DOHH2 (cell line): Measurements from ENCODE around the gene DDX43.

ENCODE experiments used
- H3F3A ChIP-seq: fragments of 200-600 bp; sonication (generic), shearing (Covaris generic); 2 replicates; pipeline ENCODE4 v1.6.0; 2016; ENCODE audit warnings: antibody characterized with exemption, mild to moderate bottlenecking; ENCODE audit not compliant: control insufficient read depth, insufficient read depth
- H3K27ac ChIP-seq: fragments of 200-600 bp; sonication (generic); 2 replicates; pipeline ENCODE4 v1.5.1; 2014; ENCODE audit warnings: low read depth, mild to moderate bottlenecking, low read length, moderate library complexity
- H3K27me3 ChIP-seq: fragments of 200-600 bp; sonication (generic); 2 replicates; pipeline ENCODE4 v1.6.1; 2014; ENCODE audit warnings: mild to moderate bottlenecking, low read length, mixed read lengths; ENCODE audit not compliant: control insufficient read depth
- H3K36me3 ChIP-seq: fragments of 200-600 bp; sonication (generic); 2 replicates; pipeline ENCODE4 v1.6.1; 2014; ENCODE audit warnings: mild to moderate bottlenecking, low read length, moderate library complexity, mixed read lengths; ENCODE audit not compliant: control insufficient read depth
- H3K4me1 ChIP-seq: fragments of 200-600 bp; sonication (generic); 2 replicates; pipeline ENCODE4 v1.6.1; 2014; ENCODE audit warnings: mild to moderate bottlenecking, low read length, mixed read lengths; ENCODE audit not compliant: control insufficient read depth
- H3K4me2 ChIP-seq: fragments of 200-600 bp; sonication (generic); 2 replicates; pipeline ENCODE4 v1.6.0; 2014; ENCODE audit warnings: mild to moderate bottlenecking, low read length, moderate library complexity
- H3K4me3 ChIP-seq: fragments of 200-600 bp; sonication (generic); 2 replicates; pipeline ENCODE4 v1.5.1; 2014; ENCODE audit warnings: mild to moderate bottlenecking, low read length, mixed read lengths
- H3K79me2 ChIP-seq: fragments of 200-600 bp; sonication (generic); 2 replicates; pipeline ENCODE4 v1.6.1; 2014; ENCODE audit warnings: mild to moderate bottlenecking, low read length, mixed read lengths; ENCODE audit not compliant: control insufficient read depth
- H3K9me2 ChIP-seq: fragments of 200-600 bp; sonication (generic); replicated peaks from 2 replicates; pipeline ENCODE4 v1.6.1; 2014; ENCODE audit warnings: mild to moderate bottlenecking, low read length, mixed read lengths; ENCODE audit not compliant: control insufficient read depth
- H3K9me3 ChIP-seq: fragments of 200-600 bp; sonication (generic); 2 replicates; pipeline ENCODE4 v1.6.1; 2014; ENCODE audit warnings: antibody characterized with exemption, low read length, mixed read lengths; ENCODE audit not compliant: control insufficient read depth, insufficient read depth
- H4K20me1 ChIP-seq: fragments of 200-600 bp; sonication (generic); 2 replicates; pipeline ENCODE4 v1.6.0; 2014; ENCODE audit warnings: low read depth, mild to moderate bottlenecking, antibody characterized with exemption, low read length, moderate library complexity; ENCODE audit not compliant: control insufficient read depth, insufficient read depth
- EZH2phosphoT487 ChIP-seq: fragments of 200-600 bp; sonication (generic); IDR thresholded peaks from 2 replicates; pipeline ENCODE4 v1.6.1; 2017; ENCODE audit warnings: borderline replicate concordance, mild to moderate bottlenecking, antibody characterized with exemption, low read length, moderate library complexity, mixed read lengths
- TF ChIP-seq, protein P1 (sequence below): fragments of 200-600 bp; sonication (generic); IDR thresholded peaks from one replicate; pipeline ENCODE4 v1.5.1; 2014; ENCODE audit warnings: antibody characterized with exemption, mild to moderate bottlenecking, low read depth, low read length; ENCODE audit not compliant: poor library complexity, severe bottlenecking

DDX43 gene

DNA sequence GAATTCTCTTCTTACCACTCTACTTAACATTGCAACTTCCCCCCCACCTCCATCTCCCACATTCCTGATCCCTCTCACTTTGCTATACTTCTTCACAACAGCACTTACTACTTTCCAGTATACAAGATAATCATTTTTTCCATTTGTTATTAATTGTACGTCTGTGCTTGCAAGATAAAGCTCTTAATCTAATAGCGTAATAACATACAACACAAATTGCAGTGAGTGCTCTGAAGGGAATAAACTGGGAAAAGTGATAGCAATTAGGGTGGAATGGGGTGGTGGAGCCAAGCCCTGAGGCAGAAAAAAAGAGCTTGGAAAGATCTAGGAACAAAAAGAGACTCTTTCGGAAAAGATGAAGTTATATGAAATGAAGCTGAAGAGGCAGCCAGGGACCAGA, 48.9 kb downstream of the DDX43 start:
- H3K4me3 ChIP-seq: no peak overlapping the region
- no peak overlapping the region for H3K4me2 ChIP-seq
- H3K79me2 ChIP-seq: peaks cover 33% of the 10 kb centered on the region
- no peaks in the 10 kb centered on the region for H3K9me3 ChIP-seq
- H4K20me1 ChIP-seq: peaks cover 4% of the 10 kb centered on the region; the same call in 1 of the 2 replicates
- H3F3A ChIP-seq: peaks cover 12% of the 10 kb centered on the region; the same call in 1 of the 2 replicates
- H3K27me3 ChIP-seq: no peaks in the 10 kb centered on the region
- no peak overlapping the region for H3K27ac ChIP-seq
- no peak for TF ChIP-seq EZH2phosphoT487
- TF ChIP-seq, protein P1, sequence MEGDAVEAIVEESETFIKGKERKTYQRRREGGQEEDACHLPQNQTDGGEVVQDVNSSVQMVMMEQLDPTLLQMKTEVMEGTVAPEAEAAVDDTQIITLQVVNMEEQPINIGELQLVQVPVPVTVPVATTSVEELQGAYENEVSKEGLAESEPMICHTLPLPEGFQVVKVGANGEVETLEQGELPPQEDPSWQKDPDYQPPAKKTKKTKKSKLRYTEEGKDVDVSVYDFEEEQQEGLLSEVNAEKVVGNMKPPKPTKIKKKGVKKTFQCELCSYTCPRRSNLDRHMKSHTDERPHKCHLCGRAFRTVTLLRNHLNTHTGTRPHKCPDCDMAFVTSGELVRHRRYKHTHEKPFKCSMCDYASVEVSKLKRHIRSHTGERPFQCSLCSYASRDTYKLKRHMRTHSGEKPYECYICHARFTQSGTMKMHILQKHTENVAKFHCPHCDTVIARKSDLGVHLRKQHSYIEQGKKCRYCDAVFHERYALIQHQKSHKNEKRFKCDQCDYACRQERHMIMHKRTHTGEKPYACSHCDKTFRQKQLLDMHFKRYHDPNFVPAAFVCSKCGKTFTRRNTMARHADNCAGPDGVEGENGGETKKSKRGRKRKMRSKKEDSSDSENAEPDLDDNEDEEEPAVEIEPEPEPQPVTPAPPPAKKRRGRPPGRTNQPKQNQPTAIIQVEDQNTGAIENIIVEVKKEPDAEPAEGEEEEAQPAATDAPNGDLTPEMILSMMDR: no peak
- peaks cover 20% of the 10 kb centered on the region for H3K4me1 ChIP-seq
- H3K36me3 ChIP-seq: peaks cover 27% of the 10 kb centered on the region
- H3K9me2 ChIP-seq: no peaks in the 10 kb centered on the region

DNA sequence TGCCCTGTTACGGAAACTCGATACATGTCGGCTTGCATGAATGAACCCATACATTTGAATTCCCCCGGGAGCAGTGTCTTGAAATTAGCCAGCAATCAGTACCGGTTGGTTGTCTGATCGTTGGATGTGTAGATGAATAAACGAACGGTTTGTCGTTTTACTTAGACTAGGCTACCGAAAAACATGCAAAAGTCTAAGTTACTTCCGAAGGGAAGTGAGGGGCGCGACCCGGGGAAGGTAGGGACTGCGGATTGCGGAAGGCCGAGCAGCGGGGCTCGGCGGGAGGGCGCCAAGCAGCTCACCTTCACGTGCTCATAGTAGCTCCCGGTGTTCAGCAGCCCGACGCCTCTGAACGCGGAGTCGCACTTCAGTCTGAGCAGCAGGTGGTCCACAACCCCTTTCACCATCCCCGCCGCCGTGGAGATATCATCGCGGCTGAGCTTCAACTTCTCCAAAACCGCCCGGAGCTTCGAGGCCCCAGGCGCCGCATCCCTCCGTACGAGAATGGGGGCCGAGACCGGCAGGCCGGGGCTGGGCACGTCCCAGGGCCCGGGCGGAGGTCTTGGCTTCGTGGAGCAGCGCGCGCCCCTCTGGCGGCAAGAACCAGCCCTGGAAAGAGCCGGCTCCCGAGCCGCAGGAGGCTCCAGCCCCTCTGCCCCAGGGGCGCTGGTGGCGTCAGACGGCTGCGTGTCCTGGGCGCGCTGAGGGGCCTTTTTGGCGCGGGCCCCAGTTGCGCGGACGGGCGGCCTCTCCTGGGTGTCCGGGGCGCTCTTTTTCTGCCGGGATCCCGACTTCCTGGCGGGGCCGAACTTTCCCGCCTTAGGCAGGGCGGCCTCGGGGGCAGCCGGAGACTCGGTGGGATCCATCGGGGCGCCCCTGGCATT, 56.8 kb downstream of the DDX43 start:
- peak overlapping the region; percentile 88 for H3K4me2 ChIP-seq
- H3K27me3 ChIP-seq: peaks cover 2% of the 10 kb centered on the region; the same call in 1 of the 2 replicates
- H4K20me1 ChIP-seq: no peaks in the 10 kb centered on the region
- peaks cover 4% of the 10 kb centered on the region; the same call in 1 of the 2 replicates for H3K36me3 ChIP-seq
- no peaks in the 10 kb centered on the region for H3K9me3 ChIP-seq
- peaks cover 27% of the 10 kb centered on the region for H3K4me1 ChIP-seq
- H3K79me2 ChIP-seq: peaks cover 51% of the 10 kb centered on the region
- H3K27ac ChIP-seq: peak overlapping the region; percentile 83
- TF ChIP-seq, protein P1: no peak
- TF ChIP-seq EZH2phosphoT487: no peak
- peak overlapping the region; percentile 84 for H3K4me3 ChIP-seq
- H3F3A ChIP-seq: peaks cover 8% of the 10 kb centered on the region
- no peaks in the 10 kb centered on the region for H3K9me2 ChIP-seq

DNA sequence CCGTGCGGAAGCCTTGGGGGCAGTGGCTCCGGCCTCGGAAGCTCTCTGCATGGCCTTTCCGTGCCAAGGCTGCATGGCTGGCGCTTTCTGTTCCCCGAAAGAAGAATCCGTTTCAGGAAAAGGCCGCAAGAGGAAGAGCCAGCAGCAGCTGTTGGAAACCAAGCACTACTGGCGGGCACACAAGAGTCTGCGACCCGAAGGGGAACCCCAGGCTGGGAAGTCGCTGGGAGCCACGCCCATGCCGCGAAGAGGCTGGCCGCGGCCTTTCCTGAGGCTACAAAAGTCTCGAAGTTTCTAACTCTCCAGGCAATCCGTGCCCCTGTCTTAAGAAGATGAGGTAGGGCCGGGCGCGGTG, 57.5 kb downstream of the DDX43 start, which contains the start of gene CGAS:
Gene CGAS, minus strand, starts transcription at position 191 of the 355 bp plus-strand sequence. Its CDS starts 116 bp downstream, at position 75.
- H3K36me3 ChIP-seq: peaks cover 4% of the 10 kb centered on the region; the same call in 1 of the 2 replicates
- H3K9me3 ChIP-seq: no peaks in the 10 kb centered on the region
- peaks cover 27% of the 10 kb centered on the region for H3K4me1 ChIP-seq
- H3K9me2 ChIP-seq: no peaks in the 10 kb centered on the region
- H3F3A ChIP-seq: peaks cover 8% of the 10 kb centered on the region
- no peak for TF ChIP-seq EZH2phosphoT487
- TF ChIP-seq, protein P1: no peak
- H3K4me2 ChIP-seq: peak within 1 kb of the TSS; percentile 88
- H3K4me3 ChIP-seq: peak within 1 kb of the TSS; percentile 84
- peaks cover 2% of the 10 kb centered on the region; the same call in 1 of the 2 replicates for H3K27me3 ChIP-seq
- no peaks in the 10 kb centered on the region for H4K20me1 ChIP-seq
- H3K79me2 ChIP-seq: peaks cover 50% of the 10 kb centered on the region
- peak within 1 kb of the TSS; percentile 83 for H3K27ac ChIP-seq
